HG03066 (cell line): ENCODE measurements around the gene STAT3.
A peak's percentile ranks its signal among the peaks of the same experiment; 100 is the strongest.
"Not testable (repeated sequence)": the region's sequence is repeated elsewhere in the genome, so short reads cannot be mapped to it uniquely, and the experiment has no call there.

Source experiments
- ATAC-seq: cut with Tn5 transposase; IDR thresholded peaks from one replicate; pipeline ENCODE4 v1.9.1; 2021; ENCODE audit warnings: low read depth; ENCODE audit not compliant: unreplicated experiment

STAT3 gene

DNA sequence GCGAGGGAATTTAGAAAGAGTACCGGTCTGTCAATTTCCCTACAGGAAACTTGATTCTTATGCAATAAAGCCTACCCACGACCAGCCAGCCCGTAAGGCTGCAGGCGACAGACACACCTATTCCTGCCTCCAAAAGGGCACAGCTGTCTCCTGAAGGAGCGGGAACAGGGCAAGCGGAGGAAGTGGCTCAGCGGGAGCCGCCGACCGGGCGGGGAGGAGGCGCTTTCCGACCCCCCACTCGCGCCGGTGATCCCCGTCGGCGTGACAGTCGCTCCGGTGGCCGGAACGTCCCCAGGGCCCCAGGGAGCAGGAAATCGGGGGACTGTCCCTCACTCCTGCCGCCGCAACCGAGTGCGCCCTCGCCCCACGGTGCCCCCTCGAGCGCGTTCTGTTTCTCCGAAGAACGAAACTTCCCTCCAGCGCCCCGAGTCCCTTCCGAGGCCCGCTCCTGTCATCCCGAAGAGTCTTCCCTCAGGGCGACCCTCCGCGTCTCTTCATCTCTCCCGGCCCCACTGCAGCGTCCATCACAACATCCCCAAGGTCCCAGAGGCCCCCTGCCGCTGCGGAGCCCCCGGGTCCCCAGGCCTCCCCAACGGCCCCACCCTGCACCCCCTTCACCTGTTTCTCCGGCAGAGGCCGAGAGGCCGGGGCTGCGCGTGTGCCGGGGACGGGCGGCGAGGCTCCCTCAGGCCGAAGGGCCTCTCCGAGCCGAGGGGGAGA lies 421 bp downstream of the STAT3 start:
- peak; percentile 5 for ATAC-seq

- ATAC-seq, result no peak
Measured at GRCh38 chr17:42386777-42387657, 1.2 kb downstream of the STAT3 start.

DNA sequence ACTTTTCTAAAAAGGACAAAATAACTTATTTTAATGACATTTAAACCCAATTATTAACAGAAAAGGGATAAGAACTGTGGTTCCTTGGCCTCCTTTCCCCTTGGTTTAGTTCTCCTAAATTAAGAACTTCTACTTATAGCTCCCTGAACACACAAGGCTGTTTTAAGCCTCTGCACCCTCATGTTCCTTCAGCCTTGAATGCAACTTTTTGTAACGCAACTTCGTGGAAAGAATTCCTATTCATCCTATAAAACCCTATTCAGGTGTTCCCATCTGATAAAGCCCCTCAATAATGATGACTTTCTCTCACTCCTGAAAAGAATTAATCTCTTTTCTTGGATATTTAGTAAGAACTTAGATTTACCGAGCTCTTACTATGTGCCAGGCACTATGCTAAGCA lies 6.3 kb downstream of the STAT3 start:
- no peak for ATAC-seq

DNA sequence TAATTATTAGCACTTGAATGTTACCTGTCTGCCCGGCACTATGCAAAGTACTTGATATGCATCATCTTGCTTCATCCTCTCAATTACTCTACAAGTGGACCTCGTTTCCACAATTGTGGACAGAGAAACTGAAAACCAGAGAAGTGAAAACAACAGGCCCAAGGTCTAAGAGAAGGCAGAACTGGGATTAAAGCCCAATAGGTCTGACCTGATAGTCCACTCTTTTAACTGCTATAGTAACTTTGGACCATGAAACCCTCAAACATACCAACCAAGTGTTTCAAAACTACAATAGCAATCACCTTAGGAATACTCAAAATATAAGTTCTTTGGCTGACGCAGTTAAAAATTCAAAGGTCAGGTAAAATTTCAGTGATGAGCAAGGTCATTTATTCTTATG lies 7.3 kb downstream of the STAT3 start:
- ATAC-seq, result no peak

- ATAC-seq, result no peak
Measured at GRCh38 chr17:42378959-42379594, 9.2 kb downstream of the STAT3 start.

DNA sequence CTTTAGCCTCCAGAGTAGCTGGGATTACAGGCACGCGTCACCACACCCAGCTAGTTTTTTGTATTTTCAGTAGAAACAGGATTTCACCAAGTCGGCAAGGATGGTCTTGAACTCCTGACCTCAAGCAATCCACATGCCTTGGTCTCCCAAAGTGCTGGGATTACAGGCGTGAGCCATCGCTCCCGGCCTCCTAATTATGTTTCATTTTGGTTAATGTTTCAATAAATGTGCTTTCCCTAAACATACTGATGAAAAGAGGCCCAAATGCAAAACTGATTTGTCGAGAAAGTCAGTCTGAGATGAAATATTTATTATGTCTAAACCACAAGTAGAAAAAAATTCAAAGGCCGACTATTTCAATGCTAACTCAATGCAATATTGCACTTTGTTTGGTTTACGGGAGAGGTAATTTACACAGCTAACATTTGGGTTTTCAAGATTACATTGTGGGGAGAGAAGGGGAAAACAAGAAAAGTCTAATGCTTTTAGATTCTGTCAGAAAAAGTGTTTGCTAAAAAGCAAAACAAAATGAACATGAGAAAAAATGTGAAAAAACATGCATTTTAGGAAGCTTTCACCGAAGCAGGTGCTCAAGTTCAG lies 9.8 kb downstream of the STAT3 start:
- ATAC-seq, result no peak

DNA sequence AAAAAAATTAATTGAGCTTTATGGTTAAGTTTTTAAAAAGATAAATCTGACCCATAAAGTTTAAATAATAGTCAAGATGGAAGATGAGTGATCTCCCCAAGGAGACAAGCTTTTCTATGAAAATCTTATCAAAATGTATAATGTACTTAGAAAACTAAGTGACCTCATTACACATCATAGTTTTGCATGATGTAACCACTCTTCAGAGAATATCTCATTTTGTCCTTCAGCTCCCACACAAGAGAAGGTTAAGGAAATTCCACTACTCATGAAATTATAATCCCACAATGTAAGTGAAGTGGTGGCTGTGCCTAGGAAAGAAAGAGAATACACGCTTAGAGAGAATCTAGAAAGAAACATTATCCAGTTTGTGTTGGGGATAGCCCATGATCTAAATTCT lies 14.3 kb downstream of the STAT3 start:
- ATAC-seq, result no peak

- no peak for ATAC-seq
Measured at GRCh38 chr17:42372142-42372541, 16.1 kb downstream of the STAT3 start.

DNA sequence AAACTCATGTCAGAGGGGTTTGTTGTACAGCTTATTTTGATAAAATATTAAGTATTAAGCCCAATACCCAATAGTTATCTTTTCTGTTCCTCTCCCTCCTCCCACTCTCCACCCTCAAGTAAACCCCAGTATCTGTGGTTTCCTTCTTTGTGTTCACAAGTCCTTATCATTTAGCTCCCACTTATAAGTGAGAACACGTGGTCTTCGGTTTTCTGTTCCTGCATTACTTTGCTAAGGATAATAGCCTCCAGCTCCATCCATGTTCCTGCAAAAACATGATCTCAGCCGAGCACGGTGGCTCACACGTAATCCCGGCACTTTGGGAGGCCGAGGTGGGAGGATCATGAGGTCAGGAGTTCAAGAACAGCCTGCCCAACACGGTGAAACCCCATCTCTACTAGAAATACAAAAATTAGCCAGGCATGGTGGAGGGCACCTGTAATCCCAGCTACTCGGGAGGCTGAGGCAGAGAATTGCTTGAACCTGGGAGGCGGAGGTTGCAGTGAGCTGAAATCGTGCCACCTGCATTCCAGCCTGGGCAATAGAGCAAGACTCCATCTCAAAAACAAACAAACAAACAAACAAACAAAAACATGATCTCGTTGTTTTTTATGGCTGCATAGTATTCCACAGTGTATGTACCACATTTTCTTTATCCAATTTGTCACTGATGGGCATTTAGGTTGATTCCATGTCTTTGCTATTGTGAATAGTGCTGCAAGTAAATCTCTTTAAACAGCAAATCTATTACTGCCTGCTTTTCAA lies 19.3 kb downstream of the STAT3 start:
- ATAC-seq, result not testable (repeated sequence)

DNA sequence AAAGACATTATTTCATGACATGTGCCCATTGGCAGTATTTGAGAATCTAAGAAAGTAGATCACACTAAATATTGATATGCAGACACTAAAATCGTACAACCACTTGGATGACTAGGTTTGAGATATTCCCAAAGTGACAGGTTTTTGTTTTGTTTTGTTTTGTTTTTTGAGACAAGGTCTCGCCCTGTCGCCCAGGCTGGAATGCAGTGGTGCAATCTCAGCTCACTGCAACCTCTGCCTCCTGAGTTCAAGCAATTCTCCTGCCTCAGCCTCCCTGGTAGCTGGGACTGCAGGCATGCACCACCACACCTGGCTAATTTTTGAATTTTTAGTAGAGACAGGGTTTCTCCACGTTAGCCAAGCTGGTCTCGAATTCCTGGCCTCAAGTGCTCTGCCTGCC lies 19.9 kb downstream of the STAT3 start:
- not testable (repeated sequence) for ATAC-seq

GRCh38 chr17:42366176-42367023 lies 21.8 kb downstream of the STAT3 start:
- ATAC-seq, result not testable (repeated sequence)

- ATAC-seq, result no peak
Measured at GRCh38 chr17:42365136-42365535, 23.1 kb downstream of the STAT3 start.

DNA sequence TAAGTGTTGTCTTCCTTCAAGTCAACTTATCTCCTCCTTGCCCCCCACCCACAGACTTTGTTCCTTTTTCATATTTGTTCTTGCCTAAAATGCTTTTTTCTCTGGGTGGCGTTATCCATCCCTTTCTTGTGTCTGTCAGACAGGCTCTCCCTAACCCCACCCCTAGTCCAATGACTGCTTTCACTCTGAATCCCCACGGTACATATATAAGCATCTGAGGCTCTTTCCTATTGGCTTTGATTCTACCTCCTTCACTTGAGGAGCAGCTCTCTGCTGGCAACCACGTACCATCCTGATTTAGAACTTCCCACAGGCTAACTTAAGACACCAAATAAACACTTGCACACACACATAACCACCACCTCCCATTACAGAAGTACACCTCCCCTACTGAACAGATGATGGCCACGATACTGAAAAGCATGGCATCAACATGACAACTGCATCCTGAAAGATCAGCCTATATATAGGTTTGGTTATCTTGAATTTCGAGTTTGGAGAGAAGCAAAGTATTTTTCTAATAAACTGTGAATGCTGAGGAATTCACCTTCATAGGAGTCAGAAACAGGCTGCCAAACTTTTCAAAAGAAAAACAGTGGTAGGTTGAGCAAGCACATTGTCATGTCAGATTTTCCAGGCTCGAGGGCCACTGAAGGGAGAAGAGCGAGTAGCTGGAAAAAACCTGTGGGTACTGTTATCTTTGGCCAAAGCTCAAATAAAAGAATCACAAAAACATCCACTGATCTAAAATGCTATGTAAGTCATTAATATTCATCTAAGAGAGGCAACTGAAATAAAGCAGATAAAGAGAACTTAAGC lies 24.3 kb downstream of the STAT3 start:
- ATAC-seq, result no peak

GRCh38 chr17:42363231-42363630 lies 25.0 kb downstream of the STAT3 start:
- no peak for ATAC-seq

- no peak for ATAC-seq
Measured at GRCh38 chr17:42362245-42362961, 25.8 kb downstream of the STAT3 start.

DNA sequence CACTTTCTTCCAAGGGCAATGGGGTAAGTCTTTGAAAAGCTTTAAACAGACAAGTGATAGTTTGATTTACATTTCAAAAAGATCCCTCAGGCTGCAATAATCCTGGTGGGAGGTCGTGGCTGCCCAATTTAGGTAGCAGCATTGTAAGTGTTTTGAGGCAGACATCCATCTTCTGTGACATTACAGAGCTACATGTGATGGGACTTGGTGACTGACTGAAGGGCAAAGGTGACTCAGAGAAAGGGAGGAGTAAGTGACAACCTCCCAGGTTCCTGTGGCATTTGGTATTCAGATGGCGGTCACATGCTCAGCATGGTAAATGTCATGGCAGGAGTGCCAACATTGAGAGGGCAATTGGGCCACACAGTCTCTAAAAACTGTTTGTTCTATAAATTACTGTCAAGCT lies 26.5 kb downstream of the STAT3 start:
- no peak for ATAC-seq

GRCh38 chr17:42360388-42360787 lies 27.9 kb downstream of the STAT3 start:
- not testable (repeated sequence) for ATAC-seq

DNA sequence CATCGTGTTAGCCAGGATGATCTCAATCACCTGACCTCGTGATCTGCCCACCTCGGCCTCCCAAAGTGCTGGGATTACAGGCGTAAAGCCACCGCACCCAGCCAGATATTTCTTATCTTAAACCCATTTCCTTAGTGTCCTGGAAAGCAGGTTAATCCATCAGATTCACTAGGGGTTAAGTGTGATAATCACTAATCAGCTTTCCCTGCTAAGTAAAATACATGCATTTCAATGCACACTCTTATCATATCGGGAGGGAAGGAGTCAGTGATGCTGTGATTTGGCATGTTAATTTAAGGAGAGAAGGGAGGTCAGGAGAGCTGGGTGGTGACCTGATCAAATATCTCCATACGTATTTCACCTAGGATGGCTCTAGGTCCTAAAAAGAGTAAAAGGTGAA lies 29.1 kb downstream of the STAT3 start:
- ATAC-seq, result no peak
